HFF-Myc (cell line): ENCODE data around the gene CFAP46.
"Not testable (repeated sequence)": the region's sequence is repeated elsewhere in the genome, so short reads cannot be mapped to it uniquely, and the experiment has no call there.

Experiments
- DNase-seq: peaks from one replicate; pipeline ENCODE4 v3.0.0-alpha.2; 2011; ENCODE audit warnings: low read depth; ENCODE audit errors: extremely low read depth
- H3K4me3 ChIP-seq: replicated peaks from 2 replicates; pipeline ENCODE4 v1.5.1; 2011; ENCODE audit warnings: low read depth, mild to moderate bottlenecking, control low read depth, low read length
- TF ChIP-seq, protein P1 (sequence below): IDR thresholded peaks from 2 replicates; pipeline ENCODE4 v1.5.1; 2012; ENCODE audit warnings: mild to moderate bottlenecking, low read depth, low read length, control low read depth; ENCODE audit errors: missing control alignments

CFAP46 gene

DNA sequence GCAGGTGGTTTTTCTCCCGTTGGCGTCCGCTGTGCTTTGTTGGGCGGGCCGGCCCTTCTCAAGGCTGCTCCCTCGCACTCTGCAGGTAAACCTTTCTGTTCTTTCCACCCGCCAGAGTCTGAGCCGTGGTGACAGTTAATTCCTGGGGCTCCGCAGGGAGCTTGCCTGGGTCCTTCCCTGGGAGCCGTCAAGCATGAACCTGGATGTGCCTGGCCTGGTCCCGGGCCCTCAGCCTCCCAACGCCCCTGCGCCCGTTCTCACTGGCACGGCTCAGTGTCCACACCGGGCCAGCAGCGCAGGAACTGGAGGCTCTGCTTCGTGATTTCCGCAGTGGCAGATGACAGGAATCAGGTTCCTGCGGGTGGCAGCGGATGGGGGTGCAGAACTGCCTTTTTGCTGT lies 145.5 kb downstream of the CFAP46 start:
- no peak for DNase-seq
- no peak overlapping the region for H3K4me3 ChIP-seq
- TF ChIP-seq, protein P1, sequence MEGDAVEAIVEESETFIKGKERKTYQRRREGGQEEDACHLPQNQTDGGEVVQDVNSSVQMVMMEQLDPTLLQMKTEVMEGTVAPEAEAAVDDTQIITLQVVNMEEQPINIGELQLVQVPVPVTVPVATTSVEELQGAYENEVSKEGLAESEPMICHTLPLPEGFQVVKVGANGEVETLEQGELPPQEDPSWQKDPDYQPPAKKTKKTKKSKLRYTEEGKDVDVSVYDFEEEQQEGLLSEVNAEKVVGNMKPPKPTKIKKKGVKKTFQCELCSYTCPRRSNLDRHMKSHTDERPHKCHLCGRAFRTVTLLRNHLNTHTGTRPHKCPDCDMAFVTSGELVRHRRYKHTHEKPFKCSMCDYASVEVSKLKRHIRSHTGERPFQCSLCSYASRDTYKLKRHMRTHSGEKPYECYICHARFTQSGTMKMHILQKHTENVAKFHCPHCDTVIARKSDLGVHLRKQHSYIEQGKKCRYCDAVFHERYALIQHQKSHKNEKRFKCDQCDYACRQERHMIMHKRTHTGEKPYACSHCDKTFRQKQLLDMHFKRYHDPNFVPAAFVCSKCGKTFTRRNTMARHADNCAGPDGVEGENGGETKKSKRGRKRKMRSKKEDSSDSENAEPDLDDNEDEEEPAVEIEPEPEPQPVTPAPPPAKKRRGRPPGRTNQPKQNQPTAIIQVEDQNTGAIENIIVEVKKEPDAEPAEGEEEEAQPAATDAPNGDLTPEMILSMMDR = no peak

DNA sequence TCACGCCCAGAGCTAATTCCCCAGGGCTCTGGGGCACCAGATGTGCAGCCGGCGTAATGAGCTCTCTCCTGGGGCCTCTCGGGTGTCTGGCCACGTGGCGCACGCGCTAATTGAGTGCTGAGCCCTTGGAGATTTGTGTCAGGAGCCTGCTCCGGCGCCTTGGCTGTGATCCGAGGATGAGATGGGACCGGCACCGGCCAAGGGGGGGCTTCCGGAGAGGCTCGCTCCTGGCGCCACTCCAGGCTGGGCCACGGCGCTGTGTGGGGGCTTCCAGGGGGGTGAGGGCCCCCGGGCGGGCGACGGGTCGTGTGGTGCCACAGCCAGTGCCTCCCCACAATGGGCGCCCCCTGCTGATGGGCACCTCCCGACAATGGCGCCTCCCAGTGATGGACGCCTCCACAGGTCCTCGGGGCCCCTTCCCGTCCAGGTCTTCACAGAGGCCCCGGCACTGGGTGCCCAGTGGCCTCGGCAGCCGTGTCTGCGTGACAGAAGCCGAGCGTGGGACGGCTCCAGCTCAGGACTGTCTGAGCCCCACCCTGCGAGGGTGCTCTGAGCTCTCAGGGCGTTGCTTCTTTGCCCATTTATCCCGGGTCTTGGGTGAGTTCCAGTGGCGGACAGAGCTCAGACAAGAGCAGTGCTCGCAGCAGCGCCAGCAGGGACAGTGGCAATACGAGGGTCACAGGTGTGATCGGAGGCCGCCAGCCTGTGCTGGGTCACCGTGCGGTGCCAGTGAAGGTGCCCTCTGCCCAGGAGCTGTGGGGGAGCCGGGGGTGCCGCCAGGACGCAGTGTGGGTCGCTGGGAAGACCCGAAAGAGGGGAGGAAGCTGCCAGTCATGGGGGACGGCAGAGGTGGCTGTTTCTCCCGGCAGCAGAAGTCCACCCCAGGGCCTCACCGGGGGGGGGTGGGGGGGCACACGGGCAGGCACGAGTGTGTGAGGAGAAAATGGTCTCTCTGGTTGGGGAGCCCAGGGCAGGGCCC lies 148.2 kb downstream of the CFAP46 start:
- TF ChIP-seq, protein P1 = no peak
- DNase-seq = no peak
- no peak overlapping the region for H3K4me3 ChIP-seq

DNA sequence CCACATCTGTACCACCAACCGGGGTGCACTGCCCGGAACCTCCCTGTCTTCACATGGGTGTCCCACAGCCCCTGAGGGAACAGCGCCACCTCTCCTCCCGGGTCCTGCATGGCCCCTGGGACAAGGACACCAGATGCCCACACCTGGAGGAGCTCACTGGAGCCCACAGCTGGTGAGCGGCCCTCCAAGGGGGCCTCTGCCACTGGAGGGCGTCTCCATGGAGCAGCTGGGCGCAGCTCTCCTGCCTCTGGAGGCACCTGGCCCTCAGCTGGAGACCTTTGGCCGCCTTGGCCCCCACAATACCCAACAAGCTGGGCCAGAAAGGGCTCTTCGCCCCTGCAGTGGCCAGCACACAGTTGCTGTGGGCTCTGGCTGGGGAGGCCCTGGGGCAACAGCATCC lies 149.2 kb downstream of the CFAP46 start:
- TF ChIP-seq, protein P1 = no peak
- H3K4me3 ChIP-seq = no peak overlapping the region
- DNase-seq = no peak

DNA sequence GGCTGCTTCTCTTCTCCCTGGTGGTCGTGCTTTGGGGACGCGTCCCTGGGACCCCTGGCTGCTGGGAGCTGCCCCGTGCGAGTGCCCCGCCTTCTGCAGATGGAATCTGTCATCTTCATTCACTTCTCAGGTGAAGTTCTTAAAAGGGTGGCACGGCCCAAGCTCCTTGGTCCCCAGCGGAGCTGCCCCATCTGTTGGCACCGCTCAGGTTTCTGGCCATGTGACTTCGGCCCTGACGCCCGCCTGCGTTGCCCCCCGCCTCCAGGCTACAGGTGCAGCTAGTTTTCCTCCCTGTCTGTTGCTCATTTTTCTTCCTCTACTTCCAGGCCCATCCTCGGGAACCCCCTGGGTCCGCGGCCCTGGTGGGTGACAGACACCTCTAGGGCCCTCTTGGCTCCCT lies 149.6 kb downstream of the CFAP46 start:
- TF ChIP-seq, protein P1 = no peak

DNA sequence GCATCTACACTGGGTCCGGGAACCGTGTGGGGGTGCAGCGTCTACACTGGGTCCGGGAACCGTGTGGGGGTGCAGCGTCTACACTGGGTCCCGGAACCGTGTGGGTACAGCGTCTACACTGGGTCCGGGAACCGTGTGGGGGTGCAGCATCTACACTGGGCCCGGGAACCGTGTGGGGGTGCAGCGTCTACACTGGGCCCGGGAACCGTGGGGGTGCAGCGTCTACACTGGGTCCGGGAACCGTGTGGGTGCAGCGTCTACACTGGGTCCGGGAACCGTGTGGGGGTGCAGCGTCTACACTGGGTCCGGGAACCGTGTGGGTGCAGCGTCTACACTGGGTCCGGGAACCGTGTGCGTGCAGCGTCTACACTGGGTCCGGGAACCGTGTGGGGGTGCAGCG lies 150.3 kb downstream of the CFAP46 start:
- not testable (repeated sequence) for DNase-seq, H3K4me3 ChIP-seq

More for the DNA sequence above, 149.6 kb downstream of the CFAP46 start:
- DNase-seq = no peak
- H3K4me3 ChIP-seq = no peak overlapping the region

DNA sequence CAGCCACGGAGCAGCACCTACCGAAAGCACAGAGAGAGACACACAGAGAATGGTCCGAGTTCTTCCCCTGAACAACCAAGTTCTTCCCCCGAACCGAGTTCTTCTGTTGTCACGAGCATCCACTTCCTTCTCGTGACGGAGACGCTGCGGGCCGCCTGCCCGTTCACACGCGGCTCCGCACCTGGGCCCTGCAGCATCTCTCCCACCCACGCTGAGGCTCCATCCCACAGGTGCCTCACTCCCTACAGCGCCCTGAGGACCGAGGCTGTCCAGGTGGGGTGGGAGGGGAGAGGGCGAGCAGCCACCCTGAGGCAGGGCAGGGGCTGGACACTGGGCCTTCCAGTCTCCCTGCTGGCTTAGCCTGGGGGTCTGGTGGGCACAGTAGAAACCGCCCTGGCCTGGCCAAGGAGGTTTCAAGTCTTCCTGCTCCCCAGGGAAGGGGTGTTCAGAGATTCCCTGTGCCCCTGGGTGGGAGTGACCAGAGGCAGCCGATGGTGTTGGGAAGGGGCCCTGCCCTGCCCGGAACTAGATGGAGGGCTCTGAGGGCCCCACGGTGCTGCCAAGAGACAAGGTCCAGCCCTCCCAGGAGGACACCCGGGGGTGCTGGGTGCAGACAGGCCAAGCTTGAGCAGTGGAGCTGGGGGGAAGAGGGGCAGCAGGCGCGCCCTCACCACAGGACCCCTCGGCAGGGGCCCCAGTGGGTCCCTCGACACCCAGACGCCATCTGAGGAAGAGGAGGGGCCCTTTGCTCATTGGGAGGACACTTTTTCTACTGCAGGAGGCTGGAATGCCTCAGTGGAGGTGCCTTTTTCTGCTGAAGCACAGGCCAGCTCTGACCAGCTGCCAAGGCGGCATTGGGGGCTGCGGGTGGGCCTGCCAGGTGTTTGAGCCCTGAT lies 151.2 kb downstream of the CFAP46 start:
- H3K4me3 ChIP-seq = no peak overlapping the region
- no peak for DNase-seq
- TF ChIP-seq, protein P1 = no peak

DNA sequence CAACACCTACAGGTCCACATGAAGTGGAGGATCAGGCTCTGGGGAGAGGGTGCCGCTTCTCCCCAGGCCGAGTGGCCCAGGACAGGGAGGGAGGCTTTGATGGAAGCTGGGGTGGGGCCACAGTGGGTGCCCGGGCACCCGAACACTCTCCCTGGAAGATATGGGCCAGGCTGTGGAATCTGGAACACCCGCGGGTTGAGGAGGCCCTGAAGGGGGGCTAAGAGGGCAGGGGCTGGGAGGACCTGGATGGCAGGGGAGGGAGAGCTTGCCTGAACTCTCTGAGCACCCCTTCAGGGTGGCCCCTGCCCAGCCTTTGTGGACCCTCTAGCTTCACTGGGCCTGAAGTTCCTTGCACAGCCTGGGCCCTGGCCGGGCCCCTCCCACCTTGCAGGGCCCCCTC lies 151.9 kb downstream of the CFAP46 start:
- TF ChIP-seq, protein P1 = no peak
- DNase-seq = no peak
- H3K4me3 ChIP-seq = no peak overlapping the region
